Renal pelvis (tissue), 4 donors: Measurements from ENCODE around the gene EDC3. TPM values are rescaled to one million over a fixed set of nuclear protein-coding genes. Genes with fewer than 3 reads are reported as not detected.

Source experiments
- DNase-seq: peaks from one replicate; pipeline ENCODE4 v3.0.0-alpha.2; 2013
- polyA plus RNA-seq, 3 donors: library from polyadenylated mRNA; unstranded; fragments of 120-200 nt; gene quantifications; one replicate each; pipeline ENCODE4 v1.2.1, GENCODE V29; 2013; ENCODE audit not compliant: insufficient read length in 3 of 3

EDC3 gene
- polyA plus RNA-seq, 3 donors = 39.0 to 45.6 (median 39.2) TPM

DNA sequence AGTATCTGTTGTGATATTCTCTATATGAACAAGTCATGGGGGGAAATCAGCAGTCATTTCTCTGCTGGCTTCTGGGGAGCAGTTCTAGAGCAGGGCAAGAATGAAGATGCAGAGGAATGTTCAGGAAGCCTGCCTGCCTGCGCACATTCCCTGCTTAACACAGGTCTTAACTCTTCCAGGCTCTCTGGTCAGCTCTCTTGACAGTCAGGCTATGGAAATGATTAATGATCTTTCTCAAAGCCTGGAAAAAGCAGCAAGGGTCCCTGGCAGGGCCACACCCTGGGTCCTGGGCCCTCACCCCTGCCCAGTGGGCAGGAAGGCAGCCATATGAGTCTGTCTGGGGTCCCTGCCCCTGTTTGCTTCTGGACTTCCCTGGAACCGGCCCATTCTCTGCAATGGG is 111.6 kb downstream of the EDC3 start:
- DNase-seq = no peak

Other genes starting within 250 kb of the EDC3 start
- 10 to 100 TPM; 59.5 to 73.3 (median 64.7) TPM for gene UBL7, start 234.9 kb downstream of the EDC3 start, polyA plus RNA-seq
- 10 to 100 TPM; 15.8 to 21.1 (median 19.2) TPM for gene ARID3B, start 154.8 kb downstream of the EDC3 start, polyA plus RNA-seq
- gene CLK3, start 80.2 kb downstream of the EDC3 start, polyA plus RNA-seq = 10 to 100 TPM; 75.2 to 77.8 (median 75.3) TPM
- gene CYP1A1, start 29.5 kb upstream of the EDC3 start, polyA plus RNA-seq = under 1 TPM in 1 of 3 donors, not detected in 2; 0.04 TPM
- under 1 TPM; 0.09 to 0.21 (median 0.16) TPM for gene CYP1A2, start 52.8 kb upstream of the EDC3 start, polyA plus RNA-seq
- 10 to 100 TPM; 46.0 to 55.1 (median 47.9) TPM for gene CSK, start 86.1 kb upstream of the EDC3 start, polyA plus RNA-seq
- under 1 TPM in 1 of 3 donors, not detected in 2; 0.04 TPM for gene LMAN1L, start 116.8 kb upstream of the EDC3 start, polyA plus RNA-seq
- gene CPLX3, start 130.6 kb upstream of the EDC3 start, polyA plus RNA-seq = under 1 TPM in 2 of 3 donors, not detected in 1; 0.08 to 0.09 TPM
- 10 to 100 TPM; 33.2 to 34.3 (median 33.6) TPM for gene ULK3, start 147.1 kb upstream of the EDC3 start, polyA plus RNA-seq
- 10 to 100 TPM; 75.6 to 77.7 (median 77.3) TPM for gene SCAMP2, start 177.3 kb upstream of the EDC3 start, polyA plus RNA-seq
- gene MPI, start 194.0 kb upstream of the EDC3 start, polyA plus RNA-seq = 10 to 100 TPM; 62.3 to 80.8 (median 75.5) TPM
- gene FAM219B, start 210.8 kb upstream of the EDC3 start, polyA plus RNA-seq = 10 to 100 TPM; 51.4 to 60.6 (median 60.2) TPM
- gene COX5A, start 242.0 kb upstream of the EDC3 start, polyA plus RNA-seq = 100 to 1,000 TPM; 181 to 230 (median 182) TPM